GM12891 (cell line): Measurements from ENCODE around the gene CST7.

Source experiments
- PAX5 ChIP-seq: IDR thresholded peaks from 2 replicates; pipeline ENCODE4 v1.6.1; 2011; ENCODE audit warnings: low read length, moderate library complexity, mild to moderate bottlenecking; ENCODE audit not compliant: insufficient read depth, severe bottlenecking
- POLR2A ChIP-seq: IDR thresholded peaks from 2 replicates; pipeline ENCODE4 v1.6.1; 2011; ENCODE audit warnings: low read depth, low read length, control low read depth
- POLR2AphosphoS5 ChIP-seq: IDR thresholded peaks from 2 replicates; pipeline ENCODE4 v1.6.1; 2011; ENCODE audit warnings: low read depth, low read length, control low read depth
- SPI1 ChIP-seq: IDR thresholded peaks from 2 replicates; pipeline ENCODE4 v1.6.1; 2011; ENCODE audit warnings: low read depth, low read length, control low read depth
- TAF1 ChIP-seq: IDR thresholded peaks from 2 replicates; pipeline ENCODE4 v1.6.1; 2011; ENCODE audit warnings: low read depth, low read length, control low read depth

DNA sequence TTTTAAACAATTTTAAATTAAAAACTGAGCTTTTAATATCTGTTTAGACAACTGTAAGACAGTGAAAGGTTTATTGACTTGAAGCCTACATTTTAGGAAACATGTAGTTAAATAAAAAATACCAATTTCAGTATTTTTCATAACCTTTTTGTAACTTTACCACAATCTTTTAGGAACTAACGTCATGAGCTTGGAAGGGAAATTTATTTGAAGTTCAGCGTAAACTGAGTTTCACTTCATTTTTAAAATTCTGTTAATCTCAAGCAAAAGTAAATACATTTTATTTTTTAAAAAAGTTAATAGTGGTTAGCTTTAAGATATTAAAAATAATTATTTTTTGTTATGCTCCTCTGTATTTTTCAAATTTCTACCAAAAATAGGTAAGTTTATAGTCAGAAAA lies 5.5 kb downstream of the CST7 start:
- TF ChIP-seq POLR2AphosphoS5, result no peak
- TF ChIP-seq POLR2A, result no peak
- TF ChIP-seq PAX5, result no peak
- TF ChIP-seq TAF1, result no peak
- TF ChIP-seq SPI1, result no peak
